ENCODE data around the gene MTMR1.

DNA sequence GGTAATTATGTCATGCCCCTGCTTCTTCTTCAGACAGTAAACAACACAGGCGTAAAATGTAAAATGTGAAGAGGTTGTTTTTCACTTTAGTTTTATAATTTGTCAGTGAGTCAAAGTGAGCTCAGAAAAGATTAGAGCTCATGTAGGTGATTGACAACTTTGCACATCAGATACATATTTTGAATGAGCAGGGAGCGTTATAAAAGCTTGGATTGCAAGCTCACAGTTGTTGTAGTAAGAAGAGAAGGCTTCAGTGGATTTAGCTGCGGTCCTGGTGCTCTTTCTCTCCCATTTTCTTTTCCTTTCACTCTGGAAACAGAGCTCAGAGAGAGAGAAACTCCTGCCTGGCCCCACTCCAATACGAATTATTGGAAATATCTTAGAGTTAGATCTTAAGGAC, 26.4 kb downstream of the MTMR1 start:
- no peak for TF ChIP-seq POLR2A (IDR thresholded peaks at IDR 0.05; ENCODE audit: low read length)
- TF ChIP-seq GATA1 (IDR thresholded peaks at IDR 0.05; ENCODE audit: low read depth, low read length) = no peak

All from erythroblast (primary cell).